GM18868 (cell line): ENCODE measurements around the gene RAB17.

ENCODE experiments used
- ATAC-seq: cut with Tn5 transposase; IDR thresholded peaks from one replicate; pipeline ENCODE4 v1.9.1; 2021; ENCODE audit warnings: mild to moderate bottlenecking, moderate library complexity; ENCODE audit not compliant: unreplicated experiment

The RAB17 gene

GRCh38 chr2:237540223-237540775 lies 50.2 kb downstream of the RAB17 start:
- ATAC-seq = no peak

- ATAC-seq = no peak
Observed at GRCh38 chr2:237539681-237540080, 50.9 kb downstream of the RAB17 start.

- no peak for ATAC-seq
Observed at GRCh38 chr2:237538901-237539300, 51.6 kb downstream of the RAB17 start.

- ATAC-seq = no peak
Observed at GRCh38 chr2:237538001-237538720, 52.4 kb downstream of the RAB17 start.

- ATAC-seq = no peak
Observed at GRCh38 chr2:237536617-237537016, 53.9 kb downstream of the RAB17 start.

- ATAC-seq = no peak
Observed at GRCh38 chr2:237536083-237536415, 54.5 kb downstream of the RAB17 start.

GRCh38 chr2:237535385-237536082 lies 55.0 kb downstream of the RAB17 start:
- ATAC-seq = no peak

GRCh38 chr2:237534380-237534779 lies 56.2 kb downstream of the RAB17 start:
- ATAC-seq = no peak

GRCh38 chr2:237533668-237534161 lies 56.8 kb downstream of the RAB17 start:
- no peak for ATAC-seq

- ATAC-seq = no peak
Observed at GRCh38 chr2:237532160-237532559, 58.4 kb downstream of the RAB17 start.

- ATAC-seq = no peak
Observed at GRCh38 chr2:237530472-237531433, 59.8 kb downstream of the RAB17 start.

- no peak for ATAC-seq
Observed at GRCh38 chr2:237529452-237530402, 60.8 kb downstream of the RAB17 start.

GRCh38 chr2:237527766-237528165 lies 62.8 kb downstream of the RAB17 start:
- no peak for ATAC-seq

GRCh38 chr2:237527233-237527632 lies 63.3 kb downstream of the RAB17 start:
- no peak for ATAC-seq

- ATAC-seq = no peak
Observed at GRCh38 chr2:237525559-237526157, 64.9 kb downstream of the RAB17 start.

GRCh38 chr2:237524631-237525030 lies 65.9 kb downstream of the RAB17 start:
- ATAC-seq = no peak
